Lung microvascular endothelial cell (primary cell): ENCODE measurements around the gene MESP2. TPM values are rescaled to one million over a fixed set of nuclear protein-coding genes. Genes with fewer than 3 reads are reported as not detected.

ENCODE experiments used
- DNase-seq, 2 donors: peaks; one replicate each; pipeline versions ENCODE4 v3.0.0 to v3.0.0-alpha.2; 2010; ENCODE audit warnings: low read depth in 2 of 2
- total RNA-seq: library from RNA; depleted of rRNA; stranded (reverse); fragments of >200 nt; gene quantifications from 2 replicates; pipeline ENCODE4 v1.2.1, GENCODE V29; 2014

The MESP2 gene
- total RNA-seq, 1 donor from 2014 or later = not detected

GRCh38 chr15:89801471-89802195 lies 25.5 kb downstream of the MESP2 start:
- no peak for DNase-seq

DNA sequence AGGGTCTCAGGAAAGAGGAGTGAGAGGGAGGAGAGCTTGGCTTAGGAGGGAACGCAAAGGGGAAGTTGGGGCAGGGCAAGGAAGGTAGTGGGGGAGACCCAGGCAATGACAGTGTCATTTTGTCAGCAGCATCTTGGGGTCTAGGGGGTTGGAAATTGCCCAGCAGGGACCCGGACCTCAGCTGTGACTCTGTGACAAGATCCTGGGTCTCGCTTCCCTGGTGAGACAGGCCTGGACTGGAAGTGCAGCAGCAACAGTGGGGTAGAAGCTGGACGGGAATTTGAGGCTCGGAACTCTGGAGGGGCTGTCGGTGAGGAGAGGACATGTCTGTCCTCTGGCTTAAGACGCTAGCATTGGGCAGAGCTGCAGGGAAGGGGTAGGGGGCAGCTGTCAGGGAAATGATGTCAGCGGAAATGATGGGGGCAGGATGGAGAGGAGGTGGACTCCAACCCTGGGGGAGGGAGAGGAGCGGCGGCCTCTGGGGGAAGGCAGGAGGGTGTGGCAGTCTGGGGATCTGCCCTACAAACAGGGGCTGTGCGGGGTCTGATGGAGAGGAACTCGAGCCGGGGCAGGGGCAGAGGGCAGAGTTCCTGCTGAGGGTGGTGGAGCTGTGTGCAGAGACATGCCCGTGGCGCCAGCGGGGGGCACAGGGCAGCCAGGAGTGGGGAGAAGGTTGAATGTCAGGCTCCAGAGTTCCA lies 26.2 kb downstream of the MESP2 start:
- peak; percentile 68 to 78 for DNase-seq

DNA sequence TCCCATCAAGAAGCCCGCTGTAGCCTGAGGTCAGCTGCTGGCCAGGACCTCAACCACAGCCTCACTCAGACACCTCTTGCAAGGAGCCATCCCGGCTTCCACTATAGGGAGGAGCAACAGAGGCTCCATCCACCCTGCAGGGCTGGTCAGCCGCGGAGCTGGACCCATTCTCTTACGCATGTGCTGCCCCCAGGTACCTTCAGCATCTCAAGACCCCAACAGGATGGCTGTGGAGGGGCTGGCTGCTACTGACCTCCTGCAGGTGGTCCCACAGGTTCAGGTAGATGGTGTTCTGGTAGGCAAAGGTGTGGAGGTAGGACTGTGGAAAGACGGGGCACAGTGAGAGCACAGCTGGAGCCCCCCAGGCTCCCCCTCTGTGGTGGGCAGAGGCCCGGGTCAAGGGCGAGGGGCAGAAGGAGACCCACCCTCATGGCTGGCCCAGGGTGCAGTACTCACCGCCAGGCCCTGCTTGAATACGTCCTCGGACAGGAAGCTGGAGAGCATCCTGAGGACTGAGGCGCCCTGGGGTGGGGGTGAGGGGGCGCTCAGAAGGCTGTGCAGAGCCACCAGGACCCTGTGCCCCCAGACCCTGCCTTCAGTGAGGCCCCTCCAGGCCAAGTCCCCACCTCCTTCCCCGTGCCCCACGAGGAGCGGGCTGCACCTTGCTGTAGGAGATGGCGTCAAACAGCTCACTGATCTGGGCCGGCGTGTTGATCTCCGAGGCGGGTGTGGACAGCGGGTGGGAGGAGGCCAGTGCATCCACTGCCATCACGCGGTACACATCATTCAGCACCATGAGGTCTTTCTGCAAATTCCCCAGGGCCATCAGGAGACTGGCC lies 27.1 kb downstream of the MESP2 start:
- no peak for DNase-seq

DNA sequence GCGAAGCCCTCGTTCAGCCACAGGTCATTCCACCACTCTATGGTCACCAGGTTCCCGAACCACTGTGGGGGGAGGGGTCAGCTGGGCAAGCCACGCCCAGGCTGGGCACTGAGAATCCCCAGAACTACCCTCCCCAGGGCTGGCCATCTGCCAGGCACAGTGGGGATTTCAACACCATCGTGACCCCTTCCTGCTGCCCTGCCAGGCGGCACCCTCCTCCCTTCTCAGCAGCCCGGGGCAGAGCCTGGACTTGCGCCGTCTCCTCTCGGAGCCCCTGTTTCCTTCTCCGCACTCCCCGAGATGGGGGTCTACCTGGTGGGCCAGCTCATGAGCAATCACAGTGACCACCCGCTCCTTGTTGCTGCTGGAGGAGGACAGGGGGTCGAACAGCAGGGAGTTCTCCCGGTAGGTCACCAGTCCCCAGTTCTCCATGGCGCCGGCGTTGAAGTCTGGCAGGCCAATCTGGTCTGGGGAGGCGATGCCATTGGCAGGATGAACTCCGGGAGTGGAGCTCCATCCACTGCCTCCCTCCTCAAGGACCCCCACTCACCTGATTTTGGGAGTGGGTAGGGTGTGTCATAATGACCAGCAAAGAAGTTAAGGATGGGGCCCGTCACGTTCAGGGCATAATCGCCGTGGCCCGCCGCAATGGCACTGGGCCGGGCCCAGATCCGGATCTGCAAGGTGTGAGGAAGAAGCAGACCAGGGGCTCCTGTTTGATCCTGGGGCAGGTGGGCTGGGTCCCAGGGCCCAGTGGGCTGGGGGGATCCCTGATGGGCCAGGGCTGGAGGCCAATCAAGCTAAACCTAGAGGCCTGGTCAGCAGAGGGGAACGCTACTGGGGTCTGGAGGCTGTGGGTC lies 28.0 kb downstream of the MESP2 start:
- DNase-seq = no peak

GRCh38 chr15:89805241-89806209 lies 29.4 kb downstream of the MESP2 start:
- DNase-seq = no peak

DNA sequence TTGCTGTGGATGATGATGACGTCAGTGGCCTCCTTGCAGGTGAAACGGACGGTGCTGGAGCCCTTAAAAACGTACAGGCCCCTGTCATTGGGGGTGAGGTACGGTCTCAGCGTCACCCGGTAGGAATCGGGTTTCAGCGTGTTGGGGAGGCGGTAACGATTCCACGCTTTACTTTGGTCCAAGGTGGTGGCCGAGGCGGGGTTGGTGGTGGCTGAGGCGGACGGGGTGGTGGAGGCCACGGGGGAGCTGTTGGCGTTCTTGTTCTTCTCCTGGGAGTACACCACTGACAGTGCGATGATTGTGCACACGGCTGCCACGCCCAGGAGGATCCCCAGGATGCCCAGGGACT lies 30.1 kb downstream of the MESP2 start:
- DNase-seq = no peak

- no peak for DNase-seq
These were observed 30.7 kb downstream of the MESP2 start for GRCh38 chr15:89806559-89807550.

DNA sequence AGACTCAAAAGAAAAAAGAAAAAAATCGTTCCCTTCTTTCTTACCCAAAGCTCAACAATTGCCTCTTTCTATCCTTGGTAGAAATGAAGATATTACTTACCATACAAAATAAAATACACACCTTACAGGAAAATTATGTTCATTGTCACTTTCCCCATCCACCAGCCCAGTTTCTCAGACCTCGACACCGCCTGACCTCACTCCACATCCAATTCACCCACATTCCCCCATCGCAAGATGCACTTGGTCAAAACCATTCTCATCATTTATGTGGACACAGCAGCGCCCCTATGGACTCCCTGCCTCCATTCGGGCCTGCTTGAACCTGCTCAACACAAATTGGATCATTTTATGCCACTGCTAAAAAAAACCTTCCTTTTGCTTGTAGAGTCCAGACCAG lies 31.6 kb downstream of the MESP2 start:
- no peak for DNase-seq

GRCh38 chr15:89808160-89808870 lies 32.2 kb downstream of the MESP2 start:
- DNase-seq = no peak

GRCh38 chr15:89809093-89809786 lies 33.1 kb downstream of the MESP2 start:
- peak; percentile 48 to 65 for DNase-seq

DNA sequence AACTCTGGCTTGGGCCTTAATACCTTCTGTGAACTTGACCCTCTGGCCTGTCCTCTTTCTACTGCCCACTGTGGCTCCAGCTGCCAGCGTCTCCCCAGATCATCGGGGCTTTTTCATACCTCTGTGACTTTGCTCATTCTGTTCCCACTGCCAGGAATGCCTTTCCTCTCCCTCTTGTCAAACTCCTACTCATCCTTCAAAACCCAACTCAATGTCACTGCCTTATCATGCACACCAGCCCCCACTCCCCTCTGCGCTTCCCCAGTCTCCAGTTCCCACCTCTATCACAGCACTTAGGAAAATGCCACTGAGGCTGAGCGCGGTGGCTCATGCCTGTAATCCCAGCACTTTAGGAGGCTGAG lies 33.6 kb downstream of the MESP2 start:
- no peak for DNase-seq

DNA sequence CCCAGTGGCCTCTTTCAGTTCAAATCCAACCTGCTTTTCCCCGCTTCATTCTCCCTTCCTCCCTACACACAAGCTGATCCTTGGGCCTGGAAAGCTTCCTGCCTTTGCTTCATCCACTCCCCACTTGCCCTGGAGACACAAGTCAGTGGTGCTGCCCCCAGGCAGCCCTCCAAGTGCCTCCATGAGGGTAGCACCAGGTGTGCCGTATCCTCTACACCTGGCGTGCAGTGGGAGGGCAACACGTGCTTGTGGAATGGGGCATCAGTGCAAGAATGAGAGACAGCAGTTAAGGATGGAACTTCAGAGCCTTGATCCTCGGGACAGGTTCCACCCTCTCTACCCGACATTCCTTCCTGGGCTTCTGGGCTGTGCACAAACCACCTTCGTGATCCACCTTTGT lies 34.7 kb downstream of the MESP2 start:
- DNase-seq = no peak

DNA sequence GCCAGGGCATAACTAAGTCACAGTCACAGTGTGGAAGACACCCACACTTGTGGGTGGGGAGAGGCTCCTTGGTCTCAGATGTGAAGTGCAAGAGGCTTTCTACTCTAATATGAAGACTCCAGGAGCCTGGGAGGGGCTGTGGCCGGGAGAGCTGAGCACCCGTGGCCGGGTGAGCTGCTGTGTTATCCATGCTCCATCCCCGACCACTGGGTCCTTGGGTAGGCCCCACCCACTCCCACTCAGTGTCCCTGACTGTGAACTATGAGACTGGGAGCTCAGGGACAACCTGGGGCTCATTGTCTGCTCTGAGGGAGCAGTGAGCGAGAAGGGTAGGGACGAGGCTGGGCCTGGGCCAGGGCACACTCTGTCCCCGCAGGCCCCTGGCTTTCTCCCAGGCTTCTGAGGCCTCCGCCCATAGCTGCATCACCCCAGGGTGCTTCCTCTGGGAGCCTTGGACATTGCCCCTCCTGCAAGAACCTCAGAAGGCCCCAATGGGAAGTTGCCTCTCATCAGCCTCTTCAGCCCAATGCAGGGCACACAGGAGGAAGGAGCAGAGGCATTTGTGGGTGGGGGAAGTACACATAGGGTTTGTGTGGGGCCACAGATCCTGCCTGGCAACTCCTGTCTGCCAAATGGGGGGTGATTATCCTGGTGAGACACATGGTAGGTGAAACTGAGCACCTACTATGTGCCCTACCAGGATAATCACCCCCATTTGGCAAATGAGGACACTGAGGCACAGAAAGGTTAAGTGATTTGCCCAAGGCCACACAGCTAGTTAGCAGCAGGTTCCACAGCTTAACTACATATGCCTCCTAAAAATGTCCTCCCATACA lies 36.1 kb downstream of the MESP2 start:
- peak in 1 of 2 donors; percentile 39 for DNase-seq

- no peak for DNase-seq
These were observed 36.8 kb downstream of the MESP2 start for GRCh38 chr15:89812847-89813320.

DNA sequence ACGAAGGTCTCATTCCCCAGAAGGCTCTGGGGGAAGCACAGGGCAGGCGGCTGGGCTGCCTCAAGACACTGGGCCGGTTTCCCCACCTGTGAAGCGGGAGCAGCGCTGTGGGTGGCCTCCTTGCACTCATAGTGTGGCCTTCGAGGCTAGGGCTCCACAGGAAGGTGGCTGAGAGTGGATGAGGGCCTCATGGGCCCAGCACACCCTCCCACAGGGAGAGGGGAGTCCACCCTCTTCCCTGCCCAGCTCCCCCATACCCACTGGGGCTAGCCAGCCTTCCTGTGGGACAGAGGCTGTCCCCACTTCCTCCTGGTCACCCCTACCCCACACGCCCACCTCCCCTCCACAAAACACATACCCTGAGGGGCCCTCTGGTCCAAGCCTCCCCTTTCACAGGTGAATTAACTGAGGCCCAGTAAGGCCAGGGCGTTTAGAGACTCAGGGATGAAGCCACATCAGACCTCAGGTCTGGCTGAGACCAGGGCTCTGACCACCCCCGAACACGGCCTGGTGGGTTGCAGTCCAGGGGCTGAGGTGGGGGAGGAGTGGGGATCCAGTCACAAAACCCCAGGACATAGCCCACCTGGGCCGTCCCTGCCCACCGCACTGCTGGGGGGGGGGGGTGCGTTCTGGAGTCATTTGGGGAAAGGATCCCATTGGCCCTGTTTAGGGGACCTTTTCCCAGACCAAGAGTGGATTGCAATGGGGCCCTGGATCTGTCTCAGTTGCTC lies 37.4 kb downstream of the MESP2 start:
- no peak for DNase-seq

DNA sequence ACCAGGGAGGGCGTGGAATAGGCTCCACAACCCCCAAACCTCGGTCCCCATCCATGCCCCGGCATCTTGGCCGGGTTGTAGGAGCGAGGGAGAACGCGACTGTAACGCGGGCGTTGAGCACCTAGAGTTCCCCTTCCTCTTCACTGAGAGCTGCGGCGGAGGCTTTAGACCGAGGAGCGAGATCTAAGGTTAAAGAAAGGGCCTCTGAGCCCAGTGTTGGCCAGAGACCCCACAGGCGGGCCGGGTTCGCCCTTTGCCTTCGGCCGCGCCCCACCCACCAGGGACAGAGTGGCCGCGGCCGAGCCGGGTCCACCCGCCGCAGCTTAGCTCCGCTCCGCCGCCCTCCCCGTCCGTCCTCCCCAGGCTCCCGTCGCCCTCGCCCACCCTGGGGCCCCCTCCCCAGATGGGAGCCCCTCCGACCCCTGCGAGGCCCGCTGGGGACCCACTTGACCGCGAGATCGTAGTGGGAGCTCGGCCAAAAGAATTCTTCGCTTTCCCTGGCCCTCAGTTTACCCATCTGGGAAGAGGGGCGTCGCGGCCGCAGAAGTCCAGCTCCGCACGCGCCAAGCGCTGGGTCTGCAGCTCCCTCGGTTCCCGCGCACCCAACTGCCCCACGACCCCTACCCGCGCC lies 38.1 kb downstream of the MESP2 start:
- DNase-seq = peak in 1 of 2 donors; percentile 30
